Naive thymus-derived CD8-positive, alpha-beta T cell (primary cell): Measurements from ENCODE around the gene MVD. TPM values are rescaled to one million over a fixed set of nuclear protein-coding genes. Genes with fewer than 3 reads are reported as not detected.

Experiments used
- ATAC-seq, 2 donors: fragments of 150-1000 bp; cut with Tn5 transposase in 1 of 2; sonication (Bioruptor Pico), chemical (Tn5 transposase) in 1 of 2; 1 replicate in 1 of 2; 2 replicates in 1 of 2; pipeline ENCODE4 v1.10.0; 2021; ENCODE audit warnings: mild to moderate bottlenecking in 2 of 2, moderate library complexity in 2 of 2
- POLR2A ChIA-PET: fragments of 350-600 bp; sonication (Branson Sonifier 250); formaldehyde crosslinking; loops from one replicate; lab custom pipeline; 2021; ENCODE audit warnings: antibody characterized with exemption; lab: Charles Lee
- DNase-seq, 10 donors: peaks; one replicate each; pipeline versions ENCODE4 v3.0.0 to v3.0.0-alpha.2; 2020 to 2022
- H3K27ac Mint-ChIP-seq, 10 donors: one replicate each; pipeline ENCODE4 v1.8.0; 2020 to 2022; ENCODE audit warnings: mild to moderate bottlenecking in 10 of 10, mixed read lengths in 10 of 10, moderate library complexity in 4 of 10, inconsistent platforms in 1 of 10
- H3K27me3 Mint-ChIP-seq, 5 donors: one replicate each; pipeline ENCODE4 v1.8.0; 2021 to 2022; ENCODE audit warnings: mixed read lengths in 5 of 5
- H3K36me3 Mint-ChIP-seq, 3 donors: one replicate each; pipeline ENCODE4 v1.8.0; 2020 to 2022; ENCODE audit warnings: mixed read lengths in 3 of 3, mild to moderate bottlenecking in 2 of 3, inconsistent platforms in 1 of 3
- H3K4me1 Mint-ChIP-seq, 4 donors: one replicate each; pipeline ENCODE4 v1.8.0; 2021 to 2022; ENCODE audit warnings: mixed read lengths in 4 of 4
- H3K4me3 Mint-ChIP-seq, 10 donors: one replicate each; pipeline ENCODE4 v1.8.0; 2020 to 2022; ENCODE audit warnings: mild to moderate bottlenecking in 10 of 10, mixed read lengths in 10 of 10, moderate library complexity in 6 of 10, inconsistent platforms in 1 of 10
- H3K9me3 Mint-ChIP-seq, 9 donors: one replicate each; pipeline ENCODE4 v1.8.0; 2020 to 2022; ENCODE audit warnings: mixed read lengths in 9 of 9, mild to moderate bottlenecking in 3 of 9, inconsistent platforms in 1 of 9, moderate library complexity in 1 of 9
- polyA plus RNA-seq, 3 donors: library from polyadenylated mRNA; unstranded; fragments of 300-500 nt; fragmentation: Illumina TruSeq; gene quantifications; one replicate each; pipeline ENCODE4 v1.2.3, GENCODE V29; 2021
- total RNA-seq, 8 experiments: library from RNA in 2 of 8; stranded (reverse) in 2 of 8; gene quantifications; one replicate each; pipeline ENCODE4 v1.2.3 and lab custom pipeline; 2021 to 2026

The MVD gene
- total and polyA plus RNA-seq, 5 experiments from 2014 or later = 14.4 to 42.7 (median 20.4) TPM

DNA sequence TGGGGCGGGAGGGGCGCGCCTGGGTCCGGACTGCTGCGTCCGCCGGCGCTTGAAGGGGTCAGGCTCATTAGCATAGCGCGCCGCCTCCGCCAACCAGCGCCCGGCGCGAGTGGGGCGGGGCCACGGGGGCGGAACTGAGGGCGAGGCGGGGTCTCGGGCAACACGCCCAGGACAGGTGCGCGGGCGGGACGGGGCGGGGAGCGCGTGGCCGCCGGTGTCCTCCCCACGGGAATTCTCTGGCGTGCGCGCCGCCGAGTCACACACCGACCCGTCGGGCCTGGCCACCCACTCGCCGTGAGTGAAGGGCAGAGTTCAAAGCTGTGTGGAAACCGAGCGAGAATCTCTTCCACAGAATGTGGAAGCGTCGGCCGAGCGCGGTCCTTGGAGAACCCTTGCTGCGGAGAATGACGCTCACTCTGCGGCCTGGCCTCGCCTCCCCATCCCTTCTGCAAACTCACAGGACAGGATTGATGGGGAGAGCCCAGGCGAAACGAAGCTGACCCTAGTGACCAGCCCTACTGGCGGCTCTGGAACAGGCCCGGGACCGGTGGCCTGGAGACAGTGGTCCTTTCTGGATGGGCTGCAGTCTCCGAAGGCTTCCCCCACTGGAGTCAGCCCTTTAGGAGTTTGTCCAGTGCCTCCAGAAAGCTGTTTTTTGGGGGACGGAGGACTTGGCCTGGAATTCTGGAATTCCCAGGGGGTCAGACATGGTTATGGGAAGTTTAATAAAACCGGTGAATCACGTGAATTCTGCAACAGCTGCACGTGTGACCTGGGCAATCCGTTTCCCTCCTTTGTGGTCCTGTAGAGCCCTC lies 23.8 kb upstream of the MVD start, which contains the start of gene SNAI3:
Gene SNAI3 (minus strand): TSS at position 69 of the 815 bp plus-strand sequence. CDS start 101 bp downstream, outside the sequence.
- H3K27me3 Mint-ChIP-seq = no peaks in the 10 kb centered on the region
- no peaks in the 10 kb centered on the region for H3K9me3 Mint-ChIP-seq
- ATAC-seq (peak; percentile 74), DNase-seq (peak; percentile 59 to 87 (median 77))
- H3K36me3 Mint-ChIP-seq = no peaks in the 10 kb centered on the region
- peak within 1 kb of the TSS; percentile 75 to 90 (median 82) for H3K4me3 Mint-ChIP-seq
- POLR2A ChIA-PET = interaction anchor here (0.7 to 6.1 kb wide), 6 partner anchors 10 to 407 kb away, joined by 3 to 96 read pairs (median 10); partner anchors contain the start of genes ACSF3, CTU2 and RNF166
- H3K4me1 Mint-ChIP-seq = peaks cover 12 to 64% (median 45%) of the 10 kb centered on the region in 4 donors
- H3K27ac Mint-ChIP-seq = peak within 1 kb of the TSS in 9 of 10 donors; percentile 37 to 89 (median 73)

DNA sequence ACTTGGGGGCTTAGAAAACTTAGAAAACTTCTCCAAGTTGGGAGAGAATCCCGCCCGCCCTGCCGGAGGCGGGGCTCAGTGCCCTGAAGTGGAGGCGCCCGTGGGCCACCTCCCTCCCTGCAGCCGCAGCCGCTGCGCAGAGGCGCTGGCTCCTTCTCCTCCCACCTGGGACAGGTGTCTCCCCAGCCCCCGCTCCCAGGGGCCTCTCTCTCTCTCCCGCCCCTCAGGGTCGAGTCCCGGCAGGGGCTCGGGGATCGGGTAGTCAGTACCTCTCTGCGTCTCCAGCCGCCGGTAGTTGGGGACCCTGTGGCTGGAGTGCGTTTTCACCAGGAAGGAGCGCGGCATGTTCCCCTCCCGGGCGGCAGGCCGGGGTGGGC lies 23.2 kb upstream of the MVD start:
- ATAC-seq = peak; percentile 49 to 60
- POLR2A ChIA-PET = interaction anchor here (2.2 to 6.1 kb wide), 3 partner anchors 11 to 20 kb away, joined by 14 to 96 read pairs (median 17); partner anchors contain the start of genes CTU2 and RNF166
- no peaks in the 10 kb centered on the region for H3K27me3 Mint-ChIP-seq
- peak overlapping the region in 6 of 10 donors; percentile 47 to 86 (median 72) for H3K27ac Mint-ChIP-seq
- H3K4me1 Mint-ChIP-seq = peaks cover 14 to 64% (median 46%) of the 10 kb centered on the region in 4 donors
- H3K4me3 Mint-ChIP-seq = peak overlapping the region; percentile 75 to 90 (median 82)
- no peaks in the 10 kb centered on the region for H3K9me3 Mint-ChIP-seq
- H3K36me3 Mint-ChIP-seq = peaks cover 0 to 1% (median 0%) of the 10 kb centered on the region in 3 donors
- peak in 7 of 10 donors; percentile 30 to 58 (median 44) for DNase-seq

DNA sequence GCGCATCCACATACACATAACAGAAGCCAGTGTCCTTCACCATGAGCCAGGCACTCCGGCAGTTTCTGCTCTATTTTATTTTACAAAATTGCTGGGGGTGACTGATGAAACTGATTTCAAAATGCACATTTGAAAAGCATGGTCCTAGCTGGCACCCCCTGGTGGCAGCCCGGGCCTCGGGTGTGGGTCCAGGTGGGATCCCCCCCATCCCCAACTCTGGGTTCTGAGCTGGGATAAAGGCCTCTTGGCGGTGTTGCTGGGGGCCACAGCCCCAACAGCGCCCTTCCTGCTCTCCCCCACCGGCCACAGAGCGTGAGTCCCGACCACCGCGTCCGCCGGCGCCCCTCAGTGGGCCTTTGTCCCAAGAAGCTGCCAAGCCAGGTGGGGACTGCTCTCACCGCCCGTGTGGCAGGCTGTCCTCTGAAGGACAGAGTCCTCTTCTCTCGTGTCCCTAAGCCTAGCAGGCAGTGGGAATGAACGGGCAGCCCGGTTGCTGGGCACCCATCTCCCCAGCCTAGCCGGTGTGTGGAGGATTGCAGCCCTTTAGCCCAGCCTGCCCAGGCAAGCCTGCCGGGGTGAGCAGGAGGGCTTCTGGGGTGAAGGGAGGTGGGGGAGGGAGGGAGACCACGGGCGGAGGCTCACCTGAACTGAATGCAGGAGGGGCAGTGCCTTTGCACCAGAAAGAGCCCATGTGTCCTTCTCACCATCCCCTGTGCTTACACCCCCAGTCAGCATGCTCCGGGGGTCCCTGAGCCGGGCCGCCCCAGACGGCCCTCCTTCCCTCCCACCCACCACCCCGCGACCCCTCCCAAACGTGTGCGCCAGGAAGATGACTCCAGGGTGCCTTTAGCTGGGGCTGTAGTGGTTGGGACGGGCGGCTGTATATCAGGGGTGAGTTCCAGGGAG lies 22.5 kb upstream of the MVD start:
- DNase-seq (peak; percentile 45 to 80 (median 59)), ATAC-seq (peak; percentile 28 to 39)
- H3K27ac Mint-ChIP-seq = peak overlapping the region in 9 of 10 donors; percentile 37 to 89 (median 73)
- H3K4me1 Mint-ChIP-seq = peaks cover 9 to 64% (median 44%) of the 10 kb centered on the region in 4 donors
- POLR2A ChIA-PET = interaction anchor here (0.7 to 6.1 kb wide), 9 partner anchors 12 to 127 kb away, joined by 3 to 96 read pairs (median 6); partner anchors contain the start of genes CTU2, MVD and RNF166
- H3K36me3 Mint-ChIP-seq = peaks cover 0 to 4% (median 4%) of the 10 kb centered on the region in 3 donors
- H3K9me3 Mint-ChIP-seq = no peaks in the 10 kb centered on the region
- peak overlapping the region; percentile 75 to 90 (median 82) for H3K4me3 Mint-ChIP-seq
- no peaks in the 10 kb centered on the region for H3K27me3 Mint-ChIP-seq

DNA sequence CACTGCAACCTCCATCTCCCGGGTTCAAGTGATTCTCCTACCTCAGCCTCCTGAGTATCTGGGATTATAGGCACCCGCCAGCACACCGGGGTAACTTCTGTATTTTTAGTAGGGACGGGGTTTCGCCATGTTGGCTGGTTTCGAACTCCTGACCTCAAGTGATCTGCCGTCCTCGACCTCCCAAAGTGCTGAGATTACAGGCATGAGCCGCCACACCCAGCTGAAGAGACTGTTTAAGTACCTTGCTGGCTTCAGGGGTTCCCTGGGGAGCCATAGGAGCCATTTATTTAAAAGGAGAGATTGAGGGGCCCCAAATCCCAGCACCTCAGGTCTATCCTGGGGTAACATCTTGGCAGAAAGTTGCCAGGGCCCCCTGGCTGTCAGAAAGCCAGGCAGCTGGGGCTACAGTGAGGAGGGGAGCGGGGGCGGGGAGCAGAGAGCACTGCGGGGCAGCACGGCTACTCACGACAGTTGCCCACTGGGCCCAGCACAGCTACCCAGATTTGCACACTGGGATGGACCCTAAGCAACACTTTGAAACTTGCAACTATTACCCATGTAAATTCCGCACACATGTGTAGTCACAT lies 21.8 kb upstream of the MVD start:
- Mint-ChIP-seq H3K27me3 (no peaks in the 10 kb centered on the region), H3K36me3 (peaks cover 0 to 6% (median 4%) of the 10 kb centered on the region in 3 donors), H3K9me3 (no peaks in the 10 kb centered on the region), H3K4me1 (peaks cover 9 to 63% (median 39%) of the 10 kb centered on the region in 4 donors), H3K4me3 (peak overlapping the region; percentile 19 to 90 (median 79)), H3K27ac (peak overlapping the region in 7 of 10 donors; percentile 27 to 88 (median 38))
- POLR2A ChIA-PET = interaction anchor here (0.9 to 6.1 kb wide), 8 partner anchors 12 to 127 kb away, joined by 3 to 96 read pairs (median 6); partner anchors contain the start of genes CTU2, MVD and RNF166
- DNase-seq (no peak), ATAC-seq (no peak)

DNA sequence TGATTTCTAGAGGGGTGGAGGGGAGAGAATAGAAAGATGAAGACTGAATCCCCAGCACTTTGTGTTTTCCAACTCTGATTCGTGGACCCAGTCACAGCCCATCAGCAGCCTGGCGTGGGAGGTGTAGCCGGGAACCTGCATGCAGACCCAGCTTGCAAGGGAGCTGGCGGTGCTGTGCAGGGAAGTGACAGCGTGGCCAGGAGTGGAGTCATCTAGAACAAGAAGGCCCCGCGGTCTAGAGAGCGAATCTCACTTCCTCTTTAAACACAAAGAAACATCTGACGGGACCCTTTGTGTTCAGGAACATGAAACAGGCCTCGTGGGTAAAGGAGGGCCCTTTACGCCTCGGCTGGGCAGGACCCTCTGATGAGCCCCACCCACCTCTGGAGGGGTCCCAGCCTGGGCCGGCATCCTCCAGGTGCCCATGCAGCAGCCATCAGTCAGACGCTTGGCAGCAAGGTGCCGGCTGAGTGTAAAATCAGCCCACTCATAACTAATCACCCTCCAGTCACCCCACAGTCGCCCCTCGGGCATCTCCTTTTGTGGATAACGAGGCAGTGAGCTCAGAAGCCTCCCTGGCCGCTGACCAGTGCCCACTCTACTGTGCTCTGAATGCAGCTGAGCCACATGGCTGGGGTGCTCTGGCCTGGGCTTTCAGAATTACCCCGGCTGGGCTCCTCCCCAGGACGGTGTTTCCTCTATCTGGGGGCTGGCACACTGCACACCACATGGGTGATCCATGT lies 19.0 kb upstream of the MVD start:
- Mint-ChIP-seq H3K9me3 (no peaks in the 10 kb centered on the region), H3K27me3 (no peaks in the 10 kb centered on the region), H3K4me1 (peaks cover 9 to 48% (median 37%) of the 10 kb centered on the region in 4 donors), H3K36me3 (peaks cover 0 to 9% (median 4%) of the 10 kb centered on the region in 3 donors), H3K27ac (peak overlapping the region; percentile 90 to 98 (median 96)), H3K4me3 (peak overlapping the region; percentile 71 to 91 (median 84))
- ATAC-seq (peak; percentile 57 to 64), DNase-seq (peak in 9 of 10 donors; percentile 44 to 79 (median 62))
- POLR2A ChIA-PET = interaction anchor here (0.7 to 6.0 kb wide), 10 partner anchors 10 to 176 kb away, joined by 3 to 100 read pairs (median 4); partner anchors contain the start of gene TRAPPC2L

DNA sequence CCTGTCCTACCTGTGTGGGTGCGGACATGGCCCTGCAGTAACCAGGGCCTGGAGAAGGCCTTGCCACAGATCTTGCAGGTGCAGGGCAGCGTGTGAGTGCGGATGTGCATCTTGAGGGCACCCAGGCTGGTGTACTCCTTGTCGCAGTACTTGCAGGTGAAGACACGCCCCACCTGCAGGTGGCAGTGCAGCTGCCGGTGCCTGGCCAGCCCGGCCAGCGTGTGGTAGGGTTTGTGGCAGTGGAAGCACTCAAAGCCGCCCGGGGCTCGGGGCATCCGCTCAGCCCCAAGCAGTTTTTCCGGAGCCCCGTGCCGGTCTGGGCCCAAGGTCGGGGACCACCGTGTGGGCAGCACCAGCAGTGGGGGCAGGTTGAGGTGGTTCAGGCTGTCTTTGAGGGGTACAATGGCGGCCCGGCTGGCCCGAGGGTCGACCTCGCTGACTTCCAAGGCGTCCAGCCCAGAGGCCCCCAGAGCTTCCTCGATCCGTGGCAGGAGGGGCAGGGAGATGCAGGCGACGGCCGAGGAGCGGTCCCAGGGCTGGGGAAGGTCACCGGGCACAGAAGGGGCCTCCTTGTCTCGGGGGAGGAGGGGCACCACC lies 18.3 kb upstream of the MVD start:
- POLR2A ChIA-PET = interaction anchor here (0.7 to 6.0 kb wide), 12 partner anchors 9 to 176 kb away, joined by 3 to 100 read pairs (median 4); partner anchors contain the start of genes TRAPPC2L and ZC3H18
- peak in 3 of 10 donors; percentile 53 to 55 (median 54) for DNase-seq
- peaks cover 0 to 9% (median 4%) of the 10 kb centered on the region in 3 donors for H3K36me3 Mint-ChIP-seq
- H3K27me3 Mint-ChIP-seq = no peaks in the 10 kb centered on the region
- peak overlapping the region; percentile 90 to 98 (median 96) for H3K27ac Mint-ChIP-seq
- H3K9me3 Mint-ChIP-seq = no peaks in the 10 kb centered on the region
- H3K4me1 Mint-ChIP-seq = peaks cover 9 to 48% (median 37%) of the 10 kb centered on the region in 4 donors
- H3K4me3 Mint-ChIP-seq = peak overlapping the region; percentile 48 to 91 (median 82)
- peak; percentile 18 to 26 for ATAC-seq

DNA sequence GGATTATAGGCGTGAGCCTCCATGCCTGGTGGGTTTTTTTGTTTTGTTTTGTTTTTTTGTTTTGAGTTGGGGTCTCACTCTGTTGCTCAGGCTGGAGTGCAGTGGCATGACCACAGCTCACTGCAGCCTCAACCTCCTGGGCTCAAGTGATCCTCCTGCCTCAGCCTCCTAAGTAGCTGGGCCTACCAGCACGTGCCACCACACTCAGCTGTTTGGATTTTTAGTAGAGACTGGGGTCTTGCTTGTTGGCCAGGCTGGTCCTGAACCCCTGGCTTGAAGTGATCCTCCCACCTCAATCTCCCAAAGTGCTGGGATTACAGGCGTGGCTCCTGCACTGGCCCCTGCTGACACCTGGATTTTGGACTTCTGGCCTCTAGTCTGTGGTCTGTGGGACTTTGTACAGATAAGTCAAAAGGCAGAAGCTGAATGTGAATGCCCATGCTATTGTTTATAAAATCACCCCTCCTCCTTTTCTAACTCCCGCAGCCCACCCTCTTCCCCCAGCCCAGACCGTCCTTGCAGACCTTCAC lies 17.7 kb upstream of the MVD start:
- DNase-seq = no peak
- ATAC-seq = no peak
- POLR2A ChIA-PET = interaction anchor here (0.5 to 6.0 kb wide), 13 partner anchors 8 to 177 kb away, joined by 3 to 100 read pairs (median 4); partner anchors contain the start of genes TRAPPC2L and ZC3H18

DNA sequence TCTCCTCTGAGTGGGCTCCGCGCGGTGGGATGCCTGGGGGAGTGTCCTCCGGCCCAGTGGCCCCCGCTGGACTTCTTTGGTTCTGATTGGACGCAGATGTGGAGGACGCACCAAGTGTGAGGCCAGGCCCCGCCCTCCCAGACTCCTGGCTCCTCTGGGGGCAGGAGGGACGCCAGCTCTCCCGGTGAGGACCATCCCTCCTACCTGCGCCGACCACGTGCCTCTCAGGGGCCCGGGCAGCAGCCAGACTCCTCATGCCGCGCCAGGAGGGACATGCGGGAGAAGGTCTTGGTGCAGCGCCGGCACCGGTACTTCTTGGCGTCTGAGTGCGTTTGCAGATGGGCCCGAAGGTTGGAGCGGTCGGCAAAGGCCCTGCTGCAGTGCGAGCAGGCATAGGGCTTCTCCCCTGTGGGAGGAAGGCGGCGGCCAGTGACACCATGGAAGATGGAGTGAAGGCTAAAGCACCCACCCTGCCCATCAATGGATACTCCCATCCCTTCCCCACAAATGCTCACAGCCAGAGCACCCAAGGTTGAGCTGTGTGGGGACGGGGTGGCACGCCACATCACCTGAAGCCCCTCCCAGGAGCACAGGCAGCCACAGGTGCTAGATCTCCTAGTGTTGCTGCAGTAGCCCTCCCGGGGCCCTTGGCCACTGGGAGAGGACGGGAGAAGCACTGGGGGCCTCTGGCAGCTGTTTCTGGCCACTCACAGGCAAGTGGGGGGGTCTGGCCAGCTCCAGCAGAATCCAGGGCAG lies 15.5 kb upstream of the MVD start:
- POLR2A ChIA-PET = interaction anchor here (0.5 to 6.0 kb wide), 4 partner anchors 23 to 815 kb away, joined by 3 to 100 read pairs (median 4); no protein-coding TSS in a partner anchor
- Mint-ChIP-seq H3K36me3 (peaks cover 0 to 9% (median 4%) of the 10 kb centered on the region in 3 donors), H3K27me3 (no peaks in the 10 kb centered on the region), H3K9me3 (no peaks in the 10 kb centered on the region), H3K4me1 (peaks cover 7 to 28% (median 24%) of the 10 kb centered on the region in 4 donors), H3K27ac (peak overlapping the region in 1 of 10 donors; percentile 37), H3K4me3 (no peak overlapping the region)
- ATAC-seq (no peak), DNase-seq (no peak)

More for the DNA sequence above, 17.7 kb upstream of the MVD start:
- H3K9me3 Mint-ChIP-seq = no peaks in the 10 kb centered on the region
- peak overlapping the region; percentile 48 to 87 (median 78) for H3K4me3 Mint-ChIP-seq
- peak overlapping the region in 9 of 10 donors; percentile 63 to 98 (median 95) for H3K27ac Mint-ChIP-seq
- peaks cover 9 to 48% (median 37%) of the 10 kb centered on the region in 4 donors for H3K4me1 Mint-ChIP-seq
- no peaks in the 10 kb centered on the region for H3K27me3 Mint-ChIP-seq
- peaks cover 0 to 9% (median 4%) of the 10 kb centered on the region in 3 donors for H3K36me3 Mint-ChIP-seq

DNA sequence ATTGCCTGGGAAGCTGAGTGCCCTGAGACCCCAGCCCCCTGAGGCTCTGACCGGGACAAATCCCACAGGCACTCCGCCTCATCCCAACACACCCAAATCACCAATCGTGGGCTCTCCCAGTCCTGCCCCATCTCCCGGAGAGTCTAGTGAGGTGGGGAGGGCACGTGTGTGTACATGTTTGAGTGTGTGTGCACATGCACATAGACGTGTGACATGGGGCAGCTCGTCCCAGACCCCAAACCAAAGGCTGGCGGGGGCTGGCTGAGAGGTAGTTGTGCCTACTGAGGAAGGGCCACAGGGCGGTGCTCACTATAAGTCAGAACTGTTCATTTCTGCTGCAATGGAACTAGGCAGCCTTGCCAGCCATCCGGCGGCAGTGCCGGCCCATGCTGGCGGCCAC lies 14.8 kb upstream of the MVD start:
- ATAC-seq (no peak), DNase-seq (no peak)
- no peaks in the 10 kb centered on the region for H3K9me3 Mint-ChIP-seq
- peaks cover 7 to 26% (median 21%) of the 10 kb centered on the region in 4 donors for H3K4me1 Mint-ChIP-seq
- POLR2A ChIA-PET = interaction anchor here (0.5 to 0.6 kb wide), 2 partner anchors 799 to 815 kb away, joined by 3 read pairs; no protein-coding TSS in a partner anchor
- peaks cover 0 to 9% (median 4%) of the 10 kb centered on the region in 3 donors for H3K36me3 Mint-ChIP-seq
- no peak overlapping the region for H3K4me3 Mint-ChIP-seq
- H3K27me3 Mint-ChIP-seq = no peaks in the 10 kb centered on the region
- no peak overlapping the region for H3K27ac Mint-ChIP-seq
